ENCODE results near the gene ANKFY1. TPM values are rescaled to one million over a fixed set of nuclear protein-coding genes. Genes with fewer than 3 reads are reported as not detected.

ANKFY1 gene
- total and polyA plus RNA-seq, 9 of the 15 experiments (the other 6 are each of a cell fraction or from before 2014, with no cell fraction given) = 4.3 to 25.6 (median 12.2) TPM

DNA sequence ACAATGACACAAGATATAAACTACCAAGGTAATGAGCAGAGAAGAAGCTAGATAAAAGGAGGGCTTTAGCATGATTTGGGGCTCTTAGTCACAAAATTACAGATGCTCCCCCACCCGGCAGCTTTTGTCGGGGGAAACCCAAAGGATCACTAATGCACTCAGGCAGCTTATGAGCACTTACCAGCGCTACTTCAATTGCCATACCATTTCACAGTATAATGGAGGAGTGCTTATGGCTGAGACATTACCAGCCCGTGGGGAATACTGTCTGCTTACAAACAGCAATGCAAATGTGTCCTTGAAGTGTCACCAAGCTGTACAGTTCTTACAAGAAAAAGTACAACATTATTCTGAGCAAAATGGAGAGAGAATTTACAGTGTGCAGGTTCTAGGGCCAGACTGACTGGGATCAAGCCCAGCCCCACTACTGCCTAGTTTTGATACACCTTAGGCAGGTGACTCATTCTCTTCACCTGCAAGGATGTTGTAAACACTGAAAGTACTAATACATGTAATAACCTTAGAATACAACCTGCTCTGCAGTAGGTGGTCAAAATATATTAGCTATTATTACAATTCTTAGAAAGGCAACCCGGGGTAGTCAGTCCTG, 16.3 kb downstream of the ANKFY1 start:
- Histone ChIP-seq H3K4me3 (no peak overlapping the region), H3K36me3 (ENCODE audit: control insufficient read depth, insufficient read depth, low read length) (peaks cover 18% of the 10 kb centered on the region; the same call in 1 of the 3 replicates), H3K4me2 (ENCODE audit: insufficient read depth, low read length) (peak overlapping the region; percentile 66; the same call in 1 of the 2 replicates), H3K9me3 (replicated peaks; ENCODE audit: control insufficient read depth, insufficient read depth, low read depth, low read length) (no peaks in the 10 kb centered on the region), H2AFZ (ENCODE audit: low read depth, low read length) (no peak overlapping the region), H3K9ac (ENCODE audit: insufficient read depth in 1 of 2, low read depth in 2 of 2, low read length in 2 of 2) (no peak overlapping the region), H3K9me1 (ENCODE audit: control insufficient read depth, insufficient read depth, low read length) (no peaks in the 10 kb centered on the region), H3K27ac (ENCODE audit: extremely low read depth, low read depth, low read length) (peak overlapping the region; percentile 48; the same call in 1 of the 3 replicates), H4K20me1 (replicated peaks; ENCODE audit: control insufficient read depth, insufficient read depth, low read length) (peaks cover 6% of the 10 kb centered on the region), H3K4me1 (replicated peaks in 1 of 2; ENCODE audit: control insufficient read depth in 2 of 2, insufficient read depth in 2 of 2, low read length in 2 of 2) (peaks cover 8 to 37% of the 10 kb centered on the region in 2 experiments; a peak in 4 of 5 replicates), H3K27me3 (ENCODE audit: control insufficient read depth in 2 of 2, insufficient read depth in 2 of 2, low read length in 2 of 2) (no peaks in the 10 kb centered on the region), H3K79me2 (ENCODE audit: control insufficient read depth, insufficient read depth, low read length) (peaks cover 79% of the 10 kb centered on the region)
- CTCF ChIA-PET (ENCODE audit: low intra/inter-chr PET ratio) = no interaction called here
- in situ Hi-C loops (cut with MboI) (no loop called here), intact Hi-C loops (cut with micrococcal nuclease) (no loop called here)
- DNase-seq (ENCODE audit: extremely low read depth in 1 of 4, low spot score in 3 of 4) (no peak), ATAC-seq (no peak), FAIRE-seq (peak; percentile 11)
- POLR2A ChIA-PET = interaction anchor here (0.6 to 1.0 kb wide), 4 partner anchors 10 to 132 kb away, joined by 3 to 4 read pairs (median 3); partner anchors contain the start of gene ANKFY1
- BruUV-seq (replicated peaks) = no TSS peak
- WGBS (ENCODE audit: insufficient coverage, low coverage, missing lambda C conversion rate) = 14% methylated on average over 5 of the region's 5 CpGs
- TF ChIP-seq ELF2 (CRISPR knock-in tag; IDR thresholded peaks at IDR 0.05) (no peak), CBX3 (IDR thresholded peaks at IDR 0.05; ENCODE audit: borderline replicate concordance in 1 of 2, low read length in 2 of 2) (no peak), ZNF764 (CRISPR knock-in tag; IDR thresholded peaks at IDR 0.05; ENCODE audit: low read depth) (no peak), DACH1 (IDR thresholded peaks at IDR 0.05; ENCODE audit: partially characterized antibody) (no peak), CHD2 (IDR thresholded peaks at IDR 0.05; ENCODE audit: low read depth, low read length) (no peak), LARP7 (IDR thresholded peaks at IDR 0.05) (no peak), TARDBP (IDR thresholded peaks at IDR 0.05) (no peak)
- TF ChIP-seq, protein P1, sequence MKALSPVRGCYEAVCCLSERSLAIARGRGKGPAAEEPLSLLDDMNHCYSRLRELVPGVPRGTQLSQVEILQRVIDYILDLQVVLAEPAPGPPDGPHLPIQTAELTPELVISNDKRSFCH (CRISPR knock-in tag; IDR thresholded peaks at IDR 0.05) = no peak
- TF ChIP-seq, protein P1 (tag; IDR thresholded peaks at IDR 0.05) = no peak
- TF ChIP-seq, protein P2, sequence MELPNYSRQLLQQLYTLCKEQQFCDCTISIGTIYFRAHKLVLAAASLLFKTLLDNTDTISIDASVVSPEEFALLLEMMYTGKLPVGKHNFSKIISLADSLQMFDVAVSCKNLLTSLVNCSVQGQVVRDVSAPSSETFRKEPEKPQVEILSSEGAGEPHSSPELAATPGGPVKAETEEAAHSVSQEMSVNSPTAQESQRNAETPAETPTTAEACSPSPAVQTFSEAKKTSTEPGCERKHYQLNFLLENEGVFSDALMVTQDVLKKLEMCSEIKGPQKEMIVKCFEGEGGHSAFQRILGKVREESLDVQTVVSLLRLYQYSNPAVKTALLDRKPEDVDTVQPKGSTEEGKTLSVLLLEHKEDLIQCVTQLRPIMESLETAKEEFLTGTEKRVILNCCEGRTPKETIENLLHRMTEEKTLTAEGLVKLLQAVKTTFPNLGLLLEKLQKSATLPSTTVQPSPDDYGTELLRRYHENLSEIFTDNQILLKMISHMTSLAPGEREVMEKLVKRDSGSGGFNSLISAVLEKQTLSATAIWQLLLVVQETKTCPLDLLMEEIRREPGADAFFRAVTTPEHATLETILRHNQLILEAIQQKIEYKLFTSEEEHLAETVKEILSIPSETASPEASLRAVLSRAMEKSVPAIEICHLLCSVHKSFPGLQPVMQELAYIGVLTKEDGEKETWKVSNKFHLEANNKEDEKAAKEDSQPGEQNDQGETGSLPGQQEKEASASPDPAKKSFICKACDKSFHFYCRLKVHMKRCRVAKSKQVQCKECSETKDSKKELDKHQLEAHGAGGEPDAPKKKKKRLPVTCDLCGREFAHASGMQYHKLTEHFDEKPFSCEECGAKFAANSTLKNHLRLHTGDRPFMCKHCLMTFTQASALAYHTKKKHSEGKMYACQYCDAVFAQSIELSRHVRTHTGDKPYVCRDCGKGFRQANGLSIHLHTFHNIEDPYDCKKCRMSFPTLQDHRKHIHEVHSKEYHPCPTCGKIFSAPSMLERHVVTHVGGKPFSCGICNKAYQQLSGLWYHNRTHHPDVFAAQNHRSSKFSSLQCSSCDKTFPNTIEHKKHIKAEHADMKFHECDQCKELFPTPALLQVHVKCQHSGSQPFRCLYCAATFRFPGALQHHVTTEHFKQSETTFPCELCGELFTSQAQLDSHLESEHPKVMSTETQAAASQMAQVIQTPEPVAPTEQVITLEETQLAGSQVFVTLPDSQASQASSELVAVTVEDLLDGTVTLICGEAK (IDR thresholded peaks at IDR 0.05) = no peak
- TF ChIP-seq, protein P2 (CRISPR knock-in tag; IDR thresholded peaks at IDR 0.05) = no peak
- TF ChIP-seq, protein P3, sequence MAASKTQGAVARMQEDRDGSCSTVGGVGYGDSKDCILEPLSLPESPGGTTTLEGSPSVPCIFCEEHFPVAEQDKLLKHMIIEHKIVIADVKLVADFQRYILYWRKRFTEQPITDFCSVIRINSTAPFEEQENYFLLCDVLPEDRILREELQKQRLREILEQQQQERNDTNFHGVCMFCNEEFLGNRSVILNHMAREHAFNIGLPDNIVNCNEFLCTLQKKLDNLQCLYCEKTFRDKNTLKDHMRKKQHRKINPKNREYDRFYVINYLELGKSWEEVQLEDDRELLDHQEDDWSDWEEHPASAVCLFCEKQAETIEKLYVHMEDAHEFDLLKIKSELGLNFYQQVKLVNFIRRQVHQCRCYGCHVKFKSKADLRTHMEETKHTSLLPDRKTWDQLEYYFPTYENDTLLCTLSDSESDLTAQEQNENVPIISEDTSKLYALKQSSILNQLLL (CRISPR knock-in tag; IDR thresholded peaks at IDR 0.05; ENCODE audit: borderline replicate concordance) = no peak

All from K562 (cell line).